ENCODE measurements around the gene TSPEAR.

GRCh38 chr21:44575307-44576024 lies 135.9 kb downstream of the TSPEAR start:
- TF ChIP-seq POLR2A (IDR thresholded peaks at IDR 0.05) (no peak), POLR2AphosphoS5 (IDR thresholded peaks at IDR 0.05) (no peak), CTCF (IDR thresholded peaks at IDR 0.05) (no peak)
